Fibroblast of villous mesenchyme (primary cell): ENCODE results near the gene AMPD3. TPM values are rescaled to one million over a fixed set of nuclear protein-coding genes. Genes with fewer than 3 reads are reported as not detected.

ENCODE experiments used
- DNase-seq: peaks from one replicate; pipeline ENCODE4 v3.0.0-alpha.2; 2010; ENCODE audit warnings: low read depth
- H3K4me3 ChIP-seq: 2 replicates; pipeline ENCODE4 v1.5.1; 2011; ENCODE audit warnings: low read depth, mild to moderate bottlenecking, low read length
- total RNA-seq: library from RNA; depleted of rRNA; stranded (reverse); fragments of >200 nt; gene quantifications from 2 replicates; pipeline ENCODE4 v1.2.3, GENCODE V29; 2012
- TF ChIP-seq, protein P1 (sequence below): IDR thresholded peaks from 2 replicates; pipeline ENCODE4 v1.5.1; 2012; ENCODE audit warnings: low read depth, mild to moderate bottlenecking, low read length; ENCODE audit not compliant: insufficient read depth

The AMPD3 gene
- total RNA-seq, 1 donor = 22.9 TPM

DNA sequence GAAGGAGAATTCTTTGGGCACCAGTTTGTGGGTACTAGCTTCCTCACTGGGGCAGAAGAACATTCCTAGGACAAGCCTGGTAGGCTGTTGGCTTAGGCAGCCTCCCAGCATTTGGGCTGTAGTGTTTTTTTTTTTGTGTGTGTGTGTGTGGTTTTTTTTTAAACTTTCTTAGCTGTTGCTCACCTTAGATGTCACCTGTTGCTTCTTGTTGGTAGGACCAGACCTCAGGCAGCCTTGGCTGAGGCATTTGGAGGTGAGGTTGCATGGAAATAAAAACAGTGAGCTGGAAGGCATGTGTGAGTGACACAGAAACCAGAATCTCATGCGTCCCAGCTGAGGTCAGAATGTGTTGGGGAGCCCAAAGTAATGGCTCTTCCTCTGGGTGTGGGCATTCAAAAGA lies 21.3 kb downstream of the AMPD3 start:
- no peak overlapping the region for H3K4me3 ChIP-seq
- no peak for DNase-seq
- TF ChIP-seq, protein P1, sequence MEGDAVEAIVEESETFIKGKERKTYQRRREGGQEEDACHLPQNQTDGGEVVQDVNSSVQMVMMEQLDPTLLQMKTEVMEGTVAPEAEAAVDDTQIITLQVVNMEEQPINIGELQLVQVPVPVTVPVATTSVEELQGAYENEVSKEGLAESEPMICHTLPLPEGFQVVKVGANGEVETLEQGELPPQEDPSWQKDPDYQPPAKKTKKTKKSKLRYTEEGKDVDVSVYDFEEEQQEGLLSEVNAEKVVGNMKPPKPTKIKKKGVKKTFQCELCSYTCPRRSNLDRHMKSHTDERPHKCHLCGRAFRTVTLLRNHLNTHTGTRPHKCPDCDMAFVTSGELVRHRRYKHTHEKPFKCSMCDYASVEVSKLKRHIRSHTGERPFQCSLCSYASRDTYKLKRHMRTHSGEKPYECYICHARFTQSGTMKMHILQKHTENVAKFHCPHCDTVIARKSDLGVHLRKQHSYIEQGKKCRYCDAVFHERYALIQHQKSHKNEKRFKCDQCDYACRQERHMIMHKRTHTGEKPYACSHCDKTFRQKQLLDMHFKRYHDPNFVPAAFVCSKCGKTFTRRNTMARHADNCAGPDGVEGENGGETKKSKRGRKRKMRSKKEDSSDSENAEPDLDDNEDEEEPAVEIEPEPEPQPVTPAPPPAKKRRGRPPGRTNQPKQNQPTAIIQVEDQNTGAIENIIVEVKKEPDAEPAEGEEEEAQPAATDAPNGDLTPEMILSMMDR = no peak

DNA sequence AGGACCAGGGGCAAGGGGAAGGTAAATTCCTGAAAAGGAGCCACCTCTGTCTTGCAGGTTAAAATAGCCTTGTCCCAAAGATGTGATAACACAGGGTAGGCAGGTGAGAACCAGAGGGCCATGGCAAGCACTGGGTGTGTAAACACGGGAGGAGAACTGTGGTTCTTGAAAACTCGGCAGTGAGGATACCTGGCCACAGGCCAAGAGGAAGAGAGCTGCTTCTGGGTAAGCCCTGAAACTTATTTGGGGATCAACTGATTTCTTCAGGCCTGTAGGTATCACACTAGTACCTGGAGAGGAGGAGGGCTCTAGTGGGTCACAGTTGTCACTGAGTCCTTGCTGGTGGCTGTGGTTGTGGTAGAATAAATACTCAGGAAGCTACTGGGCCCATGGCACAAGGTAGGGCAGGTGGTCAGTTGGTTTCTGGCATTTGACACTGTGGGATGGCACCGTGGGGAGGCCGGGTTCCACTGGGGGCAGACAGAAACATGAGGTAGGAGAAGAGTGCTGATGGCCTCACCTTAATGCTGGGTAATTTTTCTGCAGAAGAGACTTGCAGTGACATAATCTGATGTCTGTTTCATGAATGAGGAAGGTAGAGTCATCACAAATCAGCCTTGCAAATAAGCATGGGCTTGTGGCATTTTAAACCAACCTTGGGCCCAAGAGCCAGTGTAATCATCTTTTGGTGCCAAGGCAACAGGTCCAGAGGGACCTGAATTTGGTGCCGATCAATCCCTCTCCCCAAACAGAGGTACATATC lies 22.0 kb downstream of the AMPD3 start:
- TF ChIP-seq, protein P1 = no peak
- DNase-seq = no peak
- H3K4me3 ChIP-seq = no peak overlapping the region

DNA sequence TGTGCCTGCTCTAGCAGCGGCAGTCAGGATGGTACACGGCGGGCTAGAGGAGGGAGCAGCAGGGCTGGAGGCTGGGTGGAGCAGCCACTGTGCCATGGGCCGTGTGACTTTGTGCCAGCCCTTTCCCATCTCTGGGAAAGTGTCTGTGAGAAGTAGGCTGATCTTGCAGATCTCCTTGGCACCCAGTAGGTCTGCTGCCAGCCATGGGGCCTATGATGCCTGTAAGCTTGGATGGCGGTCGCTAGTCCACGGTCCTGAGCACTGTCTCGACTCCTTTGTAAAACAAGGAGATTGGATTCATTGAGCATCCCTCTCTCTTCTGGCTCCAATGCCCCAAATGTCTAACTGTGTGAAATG lies 22.6 kb downstream of the AMPD3 start:
- no peak overlapping the region for H3K4me3 ChIP-seq
- no peak for DNase-seq
- TF ChIP-seq, protein P1 = no peak

DNA sequence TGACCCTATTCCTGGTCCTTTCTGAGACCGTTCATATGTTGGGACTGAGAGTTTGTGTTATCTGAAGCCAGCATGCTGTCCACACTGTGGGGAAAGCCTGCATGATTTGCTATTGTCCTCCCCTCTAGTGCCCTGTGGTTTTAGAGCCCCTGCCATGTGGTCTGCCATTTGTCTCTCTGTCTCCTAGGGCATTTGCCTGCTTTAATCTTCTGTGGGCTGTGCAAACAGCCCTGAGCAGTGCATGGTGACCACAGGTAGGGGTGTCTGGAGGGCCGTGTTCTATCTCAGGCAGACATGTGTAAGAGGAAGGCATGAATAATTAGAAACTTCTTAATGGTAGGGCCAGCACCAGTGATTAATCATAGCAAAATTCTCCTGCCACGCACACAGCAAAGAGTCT lies 23.0 kb downstream of the AMPD3 start:
- DNase-seq = no peak
- TF ChIP-seq, protein P1 = no peak
- no peak overlapping the region for H3K4me3 ChIP-seq

DNA sequence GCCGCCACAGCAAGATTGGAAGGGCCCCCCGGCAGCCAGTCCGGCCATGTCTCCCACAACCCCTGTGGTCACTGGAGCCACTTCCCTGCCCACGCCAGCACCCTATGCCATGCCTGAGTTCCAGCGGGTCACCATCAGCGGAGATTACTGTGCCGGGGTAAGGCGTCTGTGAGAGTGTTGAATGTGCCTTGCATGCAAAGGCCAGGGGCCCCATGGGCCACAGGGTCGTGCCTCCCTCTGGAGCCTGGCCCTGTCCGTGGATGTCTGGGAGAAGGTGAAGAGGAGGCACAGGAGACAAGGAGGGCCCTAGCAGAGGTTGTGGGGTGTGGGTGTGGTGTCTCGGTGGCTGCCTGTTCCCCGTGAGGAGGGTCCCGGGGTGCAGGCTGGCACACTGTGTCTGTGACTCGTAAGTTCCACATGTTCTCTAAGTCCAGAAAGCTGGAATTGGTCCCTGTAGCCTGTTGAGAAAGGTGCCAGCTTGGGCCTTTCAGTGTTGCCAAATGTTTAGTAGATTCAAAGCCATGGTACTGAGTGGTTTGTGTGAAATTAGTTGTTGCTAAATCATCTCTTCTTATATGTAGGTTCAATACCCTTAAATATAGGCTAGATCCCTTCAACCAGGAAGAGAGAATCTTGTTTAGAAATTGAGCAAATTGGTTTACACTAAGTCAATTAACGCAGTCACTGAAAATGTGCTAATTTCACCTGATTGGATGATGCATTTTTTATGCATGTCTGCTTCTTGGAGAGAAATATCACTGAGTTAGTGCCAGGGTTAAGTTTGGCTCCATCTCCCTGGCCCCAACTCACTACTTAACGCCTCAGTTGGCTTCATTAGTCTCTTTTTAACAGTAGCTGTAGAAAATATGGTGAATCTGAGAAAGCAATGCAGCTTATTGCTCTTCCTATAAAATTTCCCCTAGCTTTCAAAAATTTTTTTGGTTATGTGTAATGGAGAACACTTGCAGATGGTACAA lies 23.8 kb downstream of the AMPD3 start:
- DNase-seq = no peak
- H3K4me3 ChIP-seq = no peak overlapping the region
- TF ChIP-seq, protein P1 = no peak

DNA sequence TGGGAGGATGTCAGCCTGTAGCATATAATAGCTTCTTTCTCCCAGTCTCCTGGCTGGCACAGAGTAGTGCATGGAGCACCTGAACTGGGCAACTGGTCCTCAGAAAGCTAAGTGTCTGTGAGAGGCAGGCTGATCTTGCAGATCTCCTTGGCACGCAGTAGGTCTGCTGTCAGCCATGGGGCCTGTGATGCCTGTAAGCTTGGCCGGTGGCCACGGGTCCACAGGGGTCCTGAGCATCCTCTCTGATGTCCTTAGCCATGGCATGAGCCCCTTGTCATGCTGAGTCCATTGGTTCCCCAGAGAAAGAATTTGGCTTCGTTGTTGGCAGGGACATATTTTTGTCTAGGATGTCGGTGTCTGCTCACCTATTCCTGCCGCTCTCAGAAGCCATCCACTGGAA lies 25.0 kb downstream of the AMPD3 start:
- TF ChIP-seq, protein P1 = no peak
- DNase-seq = no peak
- no peak overlapping the region for H3K4me3 ChIP-seq
